HepG2 (cell line): Measurements from ENCODE around the gene INHA. TPM values are rescaled to one million over a fixed set of nuclear protein-coding genes. Genes with fewer than 3 reads are reported as not detected.

Experiments used
- ASH2L ChIP-seq: fragments of 300-600, 200-600 bp; sonication (generic); IDR thresholded peaks from 2 replicates; pipeline ENCODE4 v1.7.0; 2017; ENCODE audit warnings: low read depth, mild to moderate bottlenecking, moderate library complexity, mixed read lengths, low read length; ENCODE audit not compliant: insufficient read length
- CENPX ChIP-seq: sonication (generic); formaldehyde crosslinking; IDR thresholded peaks from 2 replicates; pipeline ENCODE4 v1.9.0; 2021; ENCODE audit warnings: mild to moderate bottlenecking, missing genetic modification reagents, moderate library complexity
- E2F2 ChIP-seq: sonication (generic); formaldehyde crosslinking; IDR thresholded peaks from 2 replicates; pipeline ENCODE4 v1.4.0; 2020; ENCODE audit warnings: missing genetic modification reagents, borderline replicate concordance
- EEA1 ChIP-seq: sonication (generic); formaldehyde crosslinking; IDR thresholded peaks from 2 replicates; pipeline ENCODE4 v1.5.1; 2020; ENCODE audit warnings: mild to moderate bottlenecking, missing genetic modification reagents, borderline replicate concordance
- FOXA1 ChIP-seq, 2 experiments: fragments of 450-650 bp in 1 of 2; sonication (generic) in 1 of 2; formaldehyde crosslinking in 1 of 2; IDR thresholded peaks; 2 replicates each; pipeline versions ENCODE4 v1.4.0 to v1.6.1; 2016 to 2020; ENCODE audit warnings: missing genetic modification reagents in 1 of 2
- HES4 ChIP-seq: sonication (generic); formaldehyde crosslinking; IDR thresholded peaks from 2 replicates; pipeline ENCODE4 v1.9.0; 2021; ENCODE audit warnings: mild to moderate bottlenecking, missing genetic modification reagents, borderline replicate concordance
- JUNB ChIP-seq: sonication (generic); formaldehyde crosslinking; IDR thresholded peaks from 2 replicates; pipeline ENCODE4 v1.8.0; 2022; ENCODE audit warnings: missing genetic modification reagents, mild to moderate bottlenecking, borderline replicate concordance
- KLF11 ChIP-seq: IDR thresholded peaks from 2 replicates; pipeline ENCODE4 v1.6.1; 2016; ENCODE audit warnings: missing compliant biosample characterization
- MIER3 ChIP-seq: IDR thresholded peaks from 2 replicates; pipeline ENCODE4 v1.6.1; 2016; ENCODE audit warnings: missing compliant biosample characterization, borderline replicate concordance
- MLX ChIP-seq: IDR thresholded peaks from 2 replicates; pipeline ENCODE4 v1.6.1; 2016
- MYNN ChIP-seq: sonication (generic); formaldehyde crosslinking; IDR thresholded peaks from 2 replicates; pipeline ENCODE4 v1.4.0; 2020; ENCODE audit warnings: mild to moderate bottlenecking, low read depth, missing genetic modification reagents
- NFKBIZ ChIP-seq: IDR thresholded peaks from 2 replicates; pipeline ENCODE4 v1.6.1; 2018; ENCODE audit warnings: missing genetic modification reagents, missing compliant biosample characterization
- SATB2 ChIP-seq: sonication (generic); formaldehyde crosslinking; IDR thresholded peaks from 2 replicates; pipeline ENCODE4 v1.5.0; 2020; ENCODE audit warnings: missing genetic modification reagents
- TBL1XR1 ChIP-seq: fragments of 150-350 bp; IDR thresholded peaks from 2 replicates; pipeline ENCODE4 v1.6.1; 2014; ENCODE audit warnings: borderline replicate concordance, low read length; ENCODE audit not compliant: partially characterized antibody
- ZC3H13 ChIP-seq: sonication (generic); formaldehyde crosslinking; IDR thresholded peaks from 2 replicates; pipeline ENCODE4 v1.8.1; 2023; ENCODE audit warnings: mild to moderate bottlenecking, missing genetic modification reagents, moderate library complexity
- ZNF230 ChIP-seq: sonication (generic); formaldehyde crosslinking; IDR thresholded peaks from 2 replicates; pipeline ENCODE4 v1.4.0; 2020; ENCODE audit warnings: mild to moderate bottlenecking, missing genetic modification reagents
- ZNF251 ChIP-seq: sonication (generic); formaldehyde crosslinking; IDR thresholded peaks from 2 replicates; pipeline ENCODE4 v1.9.0; 2021; ENCODE audit warnings: mild to moderate bottlenecking, missing genetic modification reagents
- ZNF317 ChIP-seq: sonication (generic); formaldehyde crosslinking; IDR thresholded peaks from 2 replicates; pipeline ENCODE4 v1.5.0; 2020; ENCODE audit warnings: mild to moderate bottlenecking, missing genetic modification reagents
- ZNF430 ChIP-seq: sonication (generic); formaldehyde crosslinking; IDR thresholded peaks from 2 replicates; pipeline ENCODE4 v1.9.0; 2021; ENCODE audit warnings: mild to moderate bottlenecking, missing genetic modification reagents
- ZNF432 ChIP-seq: sonication (generic); formaldehyde crosslinking; IDR thresholded peaks from 2 replicates; pipeline ENCODE4 v1.5.0; 2020; ENCODE audit warnings: missing genetic modification reagents, mild to moderate bottlenecking, borderline replicate concordance
- ZNF513 ChIP-seq: sonication (generic); formaldehyde crosslinking; conservative IDR thresholded peaks from 2 replicates; pipeline ENCODE4 v1.5.0; 2020; ENCODE audit warnings: missing genetic modification reagents
- ZNF562 ChIP-seq: sonication (generic); formaldehyde crosslinking; IDR thresholded peaks from 2 replicates; pipeline ENCODE4 v1.8.0; 2022; ENCODE audit warnings: missing genetic modification reagents, borderline replicate concordance
- ZNF619 ChIP-seq: sonication (generic); formaldehyde crosslinking; IDR thresholded peaks from 2 replicates; pipeline ENCODE4 v1.4.0; 2020; ENCODE audit warnings: mild to moderate bottlenecking, missing genetic modification reagents
- ZNF766 ChIP-seq: sonication (generic); formaldehyde crosslinking; IDR thresholded peaks from 2 replicates; pipeline ENCODE4 v1.5.0; 2020; ENCODE audit warnings: missing genetic modification reagents, borderline replicate concordance
- ZNF784 ChIP-seq: sonication (generic); formaldehyde crosslinking; IDR thresholded peaks from 2 replicates; pipeline ENCODE4 v1.5.1; 2020; ENCODE audit warnings: missing genetic modification reagents, mild to moderate bottlenecking, borderline replicate concordance
- polyA plus RNA-seq, 8 experiments: library from polyadenylated mRNA; depleted of rRNA in 3 of 8; stranded (reverse) in 7 of 8; unstranded in 1 of 8; fragments of >200 nt; fragmentation: Illumina TruSeq in 4 of 8; extraction: Trizol in 4 of 8; gene quantifications; 2 replicates each; pipeline versions ENCODE4 v1.2.1 to v1.2.3, GENCODE V29; 2011 to 2016; ENCODE audit warnings: low read depth in 4 of 8, missing spikeins in 1 of 8, mixed read lengths in 1 of 8; ENCODE audit not compliant: insufficient read depth in 1 of 8
- total RNA-seq, 5 experiments: library from RNA; depleted of rRNA; stranded (reverse); fragments of >200 nt; fragmentation: Illumina TruSeq; extraction: Trizol; gene quantifications; 2 replicates each; pipeline ENCODE4 v1.2.3, GENCODE V29; 2016; ENCODE audit warnings: low read depth in 1 of 5

Gene INHA
- total and polyA plus RNA-seq, 2 of the 13 experiments (the other 11 are each of a cell fraction or from before 2014, with no cell fraction given), result 4.1 to 15.2 TPM

GRCh38 chr2:219552382-219553167, 19.5 kb upstream of the INHA start (continued):
- no peak for TF ChIP-seq CENPX (CRISPR knock-in tag)
- TF ChIP-seq ASH2L, result no peak
- no peak for TF ChIP-seq KLF11 (CRISPR knock-in tag)
- peak; percentile 81 for TF ChIP-seq HES4
- TF ChIP-seq JUNB (CRISPR knock-in tag), result no peak
- no peak; the same call in 1 of the 2 replicates for TF ChIP-seq MYNN
- TF ChIP-seq MLX (CRISPR knock-in tag), result 0 out of 2 replicates have a peak, but pooled peaks have one; percentile 25
- TF ChIP-seq SATB2 (CRISPR knock-in tag), result no peak
- no peak for TF ChIP-seq ZNF784 (CRISPR knock-in tag)
- TF ChIP-seq ZNF230 (CRISPR knock-in tag), result peak; percentile 57
- peak; percentile 89; the same call in 1 of the 2 replicates for TF ChIP-seq ZNF432 (CRISPR knock-in tag)
- TF ChIP-seq TBL1XR1, result no peak
- no peak for TF ChIP-seq ZNF251 (CRISPR knock-in tag)
- no peak; the same call in none of the 2 replicates for TF ChIP-seq ZNF317 (CRISPR knock-in tag)
- TF ChIP-seq MIER3 (CRISPR knock-in tag), result no peak
- peak; percentile 80; the same call in 1 of the 2 replicates for TF ChIP-seq ZNF766 (CRISPR knock-in tag)
- no peak for TF ChIP-seq FOXA1 (IDR thresholded peaks at IDR 0.05)
- TF ChIP-seq FOXA1 (CRISPR knock-in tag; IDR thresholded peaks at IDR 0.05), result 0 out of 2 replicates have a peak, but pooled peaks have one; percentile 2
- no peak for TF ChIP-seq ZNF562 (CRISPR knock-in tag)
- 0 out of 2 replicates have a peak, but pooled peaks have one; percentile 39 for TF ChIP-seq E2F2 (CRISPR knock-in tag)
- TF ChIP-seq ZC3H13 (CRISPR knock-in tag), result peak; percentile 97
- TF ChIP-seq ZNF513, result 0 out of 2 replicates have a peak, but pooled peaks have one; percentile 75
- 0 out of 2 replicates have a peak, but pooled peaks have one; percentile 70 for TF ChIP-seq ZNF430
- TF ChIP-seq NFKBIZ (CRISPR knock-in tag), result no peak; the same call in 1 of the 2 replicates
- TF ChIP-seq EEA1 (CRISPR knock-in tag), result no peak
- TF ChIP-seq ZNF619, result peak; percentile 65; the same call in 1 of the 2 replicates
